GM21737 (cell line): ENCODE measurements around the gene TSPO.
"Not testable (repeated sequence)": the region's sequence is repeated elsewhere in the genome, so short reads cannot be mapped to it uniquely, and the experiment has no call there.

Experiments used
- ATAC-seq: cut with Tn5 transposase; IDR thresholded peaks from one replicate; pipeline ENCODE4 v1.9.1; 2021; ENCODE audit warnings: mild to moderate bottlenecking, moderate library complexity; ENCODE audit not compliant: unreplicated experiment

TSPO gene

GRCh38 chr22:43129426-43130425 is 21.6 kb upstream of the TSPO start:
- ATAC-seq, result no peak

GRCh38 chr22:43131773-43132501 is 19.4 kb upstream of the TSPO start:
- no peak for ATAC-seq

- no peak for ATAC-seq
Observed at GRCh38 chr22:43133401-43133800, 18.0 kb upstream of the TSPO start.

GRCh38 chr22:43134553-43134952 is 16.8 kb upstream of the TSPO start:
- ATAC-seq, result no peak

- no peak for ATAC-seq
Observed at GRCh38 chr22:43135565-43135964, 15.8 kb upstream of the TSPO start.

- ATAC-seq, result no peak
Observed at GRCh38 chr22:43136255-43136654, 15.1 kb upstream of the TSPO start.

- no peak for ATAC-seq
Observed at GRCh38 chr22:43136801-43137200, 14.6 kb upstream of the TSPO start.

GRCh38 chr22:43142880-43143562 is 8.3 kb upstream of the TSPO start, which contains the start of gene MCAT:
Gene MCAT, minus strand, starts transcription at chr22:43143398. Its CDS starts 50 bp downstream, at chr22:43143348.
- peak; percentile 83 for ATAC-seq

- no peak for ATAC-seq
Observed at GRCh38 chr22:43144949-43145348, 6.4 kb upstream of the TSPO start.

- not testable (repeated sequence) for ATAC-seq
Observed at GRCh38 chr22:43145371-43145770, 6.0 kb upstream of the TSPO start.

GRCh38 chr22:43146332-43146731 is 5.0 kb upstream of the TSPO start:
- ATAC-seq, result not testable (repeated sequence)

- ATAC-seq, result no peak
Observed at GRCh38 chr22:43147821-43148220, 3.5 kb upstream of the TSPO start.

- no peak for ATAC-seq
Observed at GRCh38 chr22:43148581-43148980, 2.8 kb upstream of the TSPO start.

GRCh38 chr22:43150731-43151206 is 590 bp upstream of the TSPO start:
- no peak for ATAC-seq

- ATAC-seq, result no peak
Observed at GRCh38 chr22:43152003-43152356, 621 bp downstream of the TSPO start.

- ATAC-seq, result no peak
Observed at GRCh38 chr22:43152357-43153071, 1.2 kb downstream of the TSPO start.

- no peak for ATAC-seq
Observed at GRCh38 chr22:43153899-43154298, 2.5 kb downstream of the TSPO start.

- no peak for ATAC-seq
Observed at GRCh38 chr22:43154887-43155536, 3.7 kb downstream of the TSPO start.

GRCh38 chr22:43155789-43156188 is 4.4 kb downstream of the TSPO start:
- ATAC-seq, result no peak

GRCh38 chr22:43156413-43156812 is 5.1 kb downstream of the TSPO start:
- ATAC-seq, result no peak
